HG03095 (cell line): ENCODE results near the gene NUTM1.
A peak's percentile ranks its signal among the peaks of the same experiment; 100 is the strongest.
"Not testable (repeated sequence)": the region's sequence is repeated elsewhere in the genome, so short reads cannot be mapped to it uniquely, and the experiment has no call there.

Experiments
- ATAC-seq: cut with Tn5 transposase; IDR thresholded peaks from one replicate; pipeline ENCODE4 v1.9.1; 2021; ENCODE audit warnings: moderate library complexity; ENCODE audit not compliant: unreplicated experiment

Gene NUTM1

GRCh38 chr15:34362047-34362773 lies 19.1 kb downstream of the NUTM1 start:
- ATAC-seq, result no peak

- ATAC-seq, result no peak
These were observed 20.9 kb downstream of the NUTM1 start for GRCh38 chr15:34364041-34364440.

- no peak for ATAC-seq
These were observed 22.1 kb downstream of the NUTM1 start for GRCh38 chr15:34365091-34365825.

DNA sequence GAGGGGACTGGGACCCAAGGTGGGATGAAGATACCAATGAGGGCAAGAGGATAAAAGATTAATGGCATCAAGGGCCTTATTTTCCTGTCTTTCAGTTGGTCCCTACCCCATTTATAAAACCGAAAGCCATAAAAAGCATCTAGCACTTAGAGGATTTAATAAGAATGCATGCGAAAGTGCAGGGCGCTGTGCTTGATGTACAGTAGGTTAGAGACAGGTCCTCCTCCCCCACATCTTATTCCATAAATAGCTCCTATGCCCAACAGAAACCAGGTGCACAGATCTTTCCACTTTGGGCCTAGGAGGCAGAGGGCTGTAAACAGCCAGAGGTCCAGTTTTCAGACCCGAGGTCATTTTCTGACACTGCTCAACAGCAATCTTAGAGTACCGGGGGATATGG lies 22.7 kb downstream of the NUTM1 start:
- no peak for ATAC-seq

- ATAC-seq, result no peak
These were observed 23.4 kb downstream of the NUTM1 start for GRCh38 chr15:34366271-34367065.

- ATAC-seq, result peak; percentile 79
These were observed 24.3 kb downstream of the NUTM1 start, which contains the start of gene LPCAT4 for GRCh38 chr15:34367101-34368081. Gene LPCAT4 (minus strand): TSS chr15:34367196. CDS start chr15:34367100, 96 bp downstream.

GRCh38 chr15:34370129-34370528 lies 27.0 kb downstream of the NUTM1 start:
- no peak for ATAC-seq

- no peak for ATAC-seq
These were observed 27.5 kb downstream of the NUTM1 start for GRCh38 chr15:34370643-34371042.

- ATAC-seq, result no peak
These were observed 30.8 kb downstream of the NUTM1 start for GRCh38 chr15:34373951-34374350.

GRCh38 chr15:34374816-34375215 lies 31.7 kb downstream of the NUTM1 start:
- no peak for ATAC-seq

GRCh38 chr15:34375541-34375940 lies 32.4 kb downstream of the NUTM1 start:
- not testable (repeated sequence) for ATAC-seq

DNA sequence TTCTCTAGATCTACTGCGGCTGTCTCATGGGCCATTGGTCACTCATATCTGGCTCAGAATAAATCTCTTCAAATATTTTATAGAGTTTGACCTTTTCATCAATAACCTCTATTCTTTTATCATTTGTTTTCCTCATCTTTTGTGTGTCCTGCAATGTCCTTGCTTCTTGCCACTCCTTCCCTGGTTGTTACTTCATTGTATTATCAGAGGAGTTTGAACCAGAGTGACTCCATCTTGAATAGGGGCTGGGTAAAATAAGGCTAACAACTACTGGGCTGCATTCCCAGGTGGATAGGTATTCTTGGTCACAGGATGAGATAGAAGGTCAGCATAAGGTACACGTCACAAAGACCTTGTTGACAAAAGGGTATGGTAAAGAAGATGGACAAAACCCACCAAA lies 33.7 kb downstream of the NUTM1 start:
- no peak for ATAC-seq

DNA sequence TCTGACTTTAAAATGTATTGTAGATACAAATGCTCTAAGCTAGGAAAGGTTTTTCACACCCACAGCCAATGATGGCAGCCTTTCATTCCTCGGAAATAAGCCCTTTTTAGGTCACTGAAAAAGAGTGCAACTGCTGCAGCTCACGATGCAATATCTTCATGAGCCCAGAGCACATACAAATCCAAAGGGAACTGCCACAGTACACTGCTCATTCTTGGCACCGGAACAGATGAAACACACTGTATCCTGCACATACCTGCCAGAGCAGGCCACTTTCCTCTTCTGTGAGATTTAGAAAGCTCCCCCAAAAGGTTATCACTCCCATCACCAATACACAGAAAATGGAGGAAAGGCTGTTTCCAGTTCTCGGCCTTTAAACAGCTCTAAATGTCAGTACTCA lies 37.4 kb downstream of the NUTM1 start:
- not testable (repeated sequence) for ATAC-seq

DNA sequence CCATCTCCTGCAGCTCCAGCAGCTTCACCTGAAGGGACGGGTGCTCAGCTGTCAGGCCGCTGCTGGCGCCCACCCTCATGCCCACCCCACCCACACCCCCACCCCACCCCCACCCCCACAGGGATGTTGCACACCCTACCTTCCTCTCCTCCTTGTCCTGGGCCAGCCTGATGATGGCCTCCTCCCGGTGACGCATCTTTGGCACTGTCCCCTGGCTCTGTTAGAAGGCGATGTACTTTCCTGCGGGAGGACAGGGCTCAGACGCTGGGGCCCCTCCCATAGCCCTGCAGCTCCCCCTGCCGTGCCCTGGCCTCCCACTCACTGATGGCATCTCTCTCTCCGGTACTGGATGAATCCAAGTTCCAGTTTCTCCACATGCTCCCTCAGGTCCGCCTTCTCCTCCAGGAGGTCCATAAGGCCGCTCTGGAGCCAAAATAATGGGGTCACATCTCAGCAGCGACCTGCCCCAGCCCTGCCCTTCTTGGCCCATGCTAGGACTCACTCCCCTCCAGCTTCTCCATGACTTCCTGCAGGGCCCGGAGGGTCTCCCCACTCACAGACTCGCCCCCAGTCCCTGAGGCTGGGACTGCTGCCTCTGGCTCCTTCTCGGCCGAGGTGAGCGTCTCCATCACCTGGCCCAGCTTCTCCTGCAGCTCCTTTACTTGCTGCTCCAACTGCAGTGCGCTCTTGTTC lies 38.9 kb downstream of the NUTM1 start:
- not testable (repeated sequence) for ATAC-seq

GRCh38 chr15:34389594-34390086 lies 46.5 kb downstream of the NUTM1 start:
- ATAC-seq, result not testable (repeated sequence)

GRCh38 chr15:34392981-34393380 lies 49.9 kb downstream of the NUTM1 start:
- not testable (repeated sequence) for ATAC-seq

DNA sequence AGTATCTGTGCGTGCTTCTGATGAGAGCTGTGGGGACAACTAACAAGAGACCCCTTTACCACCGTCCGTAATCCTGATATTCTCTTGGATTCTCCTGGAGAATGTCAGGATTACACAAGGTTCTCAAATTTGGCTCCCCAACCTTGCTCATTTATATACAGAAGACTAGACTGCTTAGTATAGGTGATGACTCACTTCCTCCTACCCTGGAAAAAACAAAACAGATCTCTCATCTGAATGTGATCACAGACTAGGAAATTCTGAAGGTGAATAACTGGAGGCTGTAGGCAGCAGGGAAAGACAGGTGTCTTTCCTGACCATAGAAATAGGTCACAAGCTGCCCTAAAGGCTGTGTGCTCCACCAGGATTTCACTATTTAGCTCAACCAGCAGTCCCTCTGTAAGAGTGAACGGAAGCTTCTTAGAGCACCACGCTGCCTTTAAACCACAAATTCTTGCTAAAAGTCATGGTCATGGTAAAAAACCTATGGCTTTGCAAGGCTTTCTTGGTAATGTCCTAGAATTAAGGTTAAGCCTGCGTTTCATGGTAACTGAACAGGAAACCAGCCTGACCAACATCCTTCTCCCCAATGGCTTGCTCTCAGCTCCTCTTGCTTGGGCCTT lies 54.6 kb downstream of the NUTM1 start:
- ATAC-seq, result not testable (repeated sequence)

GRCh38 chr15:34403160-34403598 lies 60.1 kb downstream of the NUTM1 start:
- ATAC-seq, result not testable (repeated sequence)

GRCh38 chr15:34403899-34404298 lies 60.8 kb downstream of the NUTM1 start:
- not testable (repeated sequence) for ATAC-seq
